ENCODE results near the gene HYAL4. TPM values are rescaled to one million over a fixed set of nuclear protein-coding genes. Genes with fewer than 3 reads are reported as not detected.

Gene HYAL4
- total RNA-seq, 2 experiments from 2014 or later, result not detected

Other genes starting within 250 kb of the HYAL4 start
- gene ASB15, start 243.3 kb upstream of the HYAL4 start, total RNA-seq, result not detected
- not detected for gene LMOD2, start 189.3 kb upstream of the HYAL4 start, total RNA-seq
- 1 to 10 TPM; 9.4 to 9.9 TPM for gene WASL, start 96.2 kb upstream of the HYAL4 start, total RNA-seq
- gene SPAM1, start 80.1 kb downstream of the HYAL4 start, total RNA-seq, result not detected
- gene TMEM229A, start 187.9 kb downstream of the HYAL4 start, total RNA-seq, result not detected

All from CD8-positive, alpha-beta T cell (primary cell).